ENCODE data around the gene ZNF511.

DNA sequence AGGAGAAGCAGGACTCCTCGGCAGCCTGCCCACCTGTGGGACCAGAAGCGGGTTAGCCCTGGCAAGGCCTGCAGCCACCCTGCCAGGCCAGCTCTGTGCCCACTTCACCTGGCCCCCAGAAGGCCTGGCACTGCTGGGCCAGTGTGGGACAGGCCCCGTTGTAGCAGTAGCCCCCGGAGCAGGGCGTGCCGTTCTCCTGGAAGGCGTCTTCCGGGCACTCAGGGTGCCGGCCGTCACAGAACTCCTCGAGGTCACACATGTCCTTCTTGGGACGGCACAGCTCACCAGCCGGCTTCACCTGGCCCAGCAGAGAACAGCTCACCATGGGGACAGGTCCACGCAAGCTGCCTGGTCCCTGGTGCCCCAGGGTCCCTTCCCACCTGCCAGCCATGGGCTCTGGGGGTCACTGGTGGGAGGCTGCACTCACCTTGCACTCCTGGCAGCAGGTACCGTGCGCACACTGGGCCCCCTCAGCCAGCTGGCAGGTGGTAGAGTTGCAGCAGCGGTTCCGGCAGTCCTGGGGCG lies 37.9 kb upstream of the ZNF511 start:
- TF ChIP-seq, protein P1, sequence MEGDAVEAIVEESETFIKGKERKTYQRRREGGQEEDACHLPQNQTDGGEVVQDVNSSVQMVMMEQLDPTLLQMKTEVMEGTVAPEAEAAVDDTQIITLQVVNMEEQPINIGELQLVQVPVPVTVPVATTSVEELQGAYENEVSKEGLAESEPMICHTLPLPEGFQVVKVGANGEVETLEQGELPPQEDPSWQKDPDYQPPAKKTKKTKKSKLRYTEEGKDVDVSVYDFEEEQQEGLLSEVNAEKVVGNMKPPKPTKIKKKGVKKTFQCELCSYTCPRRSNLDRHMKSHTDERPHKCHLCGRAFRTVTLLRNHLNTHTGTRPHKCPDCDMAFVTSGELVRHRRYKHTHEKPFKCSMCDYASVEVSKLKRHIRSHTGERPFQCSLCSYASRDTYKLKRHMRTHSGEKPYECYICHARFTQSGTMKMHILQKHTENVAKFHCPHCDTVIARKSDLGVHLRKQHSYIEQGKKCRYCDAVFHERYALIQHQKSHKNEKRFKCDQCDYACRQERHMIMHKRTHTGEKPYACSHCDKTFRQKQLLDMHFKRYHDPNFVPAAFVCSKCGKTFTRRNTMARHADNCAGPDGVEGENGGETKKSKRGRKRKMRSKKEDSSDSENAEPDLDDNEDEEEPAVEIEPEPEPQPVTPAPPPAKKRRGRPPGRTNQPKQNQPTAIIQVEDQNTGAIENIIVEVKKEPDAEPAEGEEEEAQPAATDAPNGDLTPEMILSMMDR (IDR thresholded peaks at IDR 0.05): no peak
- TF ChIP-seq POLR2A (IDR thresholded peaks at IDR 0.05) (no peak), EP300 (IDR thresholded peaks at IDR 0.05) (no peak)

Data from tibial nerve (tissue), 4 donors.